K562 (cell line): Measurements from ENCODE around the gene TOM1L2. TPM values are rescaled to one million over a fixed set of nuclear protein-coding genes. Genes with fewer than 3 reads are reported as not detected.

Experiments used
- ATAC-seq: fragments of 200-7000 bp; cut with Tn5 transposase; 3 replicates; pipeline ENCODE4 v1.9.1; 2020; ENCODE audit warnings: moderate library complexity
- BruUV-seq: library from RNA; stranded (reverse); fragments of 400-500 nt; replicated peaks from 2 replicates; lab custom pipeline; 2021; lab: Mats Ljungman, UMichigan
- CTCF ChIA-PET: fragments of 300-600 bp; formaldehyde crosslinking; extraction: SDS; loops from one replicate; lab custom pipeline; 2021; ENCODE audit warnings: low intra/inter-chr PET ratio; lab: Yijun Ruan, JAX
- POLR2A ChIA-PET: fragments of 300-600, 350-650 bp; sonication (Branson Sonifier 250); formaldehyde crosslinking; extraction: SDS; loops from one replicate; lab custom pipeline; 2021; ENCODE audit warnings: antibody characterized with exemption, inconsistent platforms; lab: Yijun Ruan, JAX
- DNase-seq, 4 experiments: peaks; one replicate each; pipeline versions ENCODE4 v3.0.0 to v3.0.0-alpha.2; 2011 to 2018; ENCODE audit warnings: low spot score in 3 of 4, mixed read lengths in 3 of 4; ENCODE audit errors: extremely low read depth in 1 of 4
- FAIRE-seq: peaks from 2 replicates; lab custom pipeline; 2011; peaks lifted over from hg19 to GRCh38; lab: Jason Lieb, UNC
- H2AFZ ChIP-seq: 2 replicates; pipeline ENCODE4 v1.6.0; 2011; ENCODE audit warnings: low read depth, low read length, control low read depth, inconsistent platforms
- H3K27ac ChIP-seq: fragments of 200-600 bp; 3 replicates; pipeline ENCODE4 v1.8.0; 2011; ENCODE audit warnings: low read depth, mild to moderate bottlenecking, control low read depth, inconsistent platforms, low read length, moderate library complexity, mixed read lengths; ENCODE audit errors: extremely low read depth
- H3K27me3 ChIP-seq, 2 experiments: fragments of 300-600 bp in 1 of 2; 2 replicates in 1 of 2; 3 replicates in 1 of 2; pipeline versions ENCODE4 v1.6.0 to v1.8.0; 2011; ENCODE audit warnings: inconsistent platforms in 2 of 2, low read length in 2 of 2, mild to moderate bottlenecking in 1 of 2, mixed read lengths in 1 of 2, moderate library complexity in 1 of 2; ENCODE audit not compliant: control insufficient read depth in 2 of 2, insufficient read depth in 2 of 2
- H3K36me3 ChIP-seq: fragments of 300-600 bp; 3 replicates; pipeline ENCODE4 v1.8.0; 2011; ENCODE audit warnings: mild to moderate bottlenecking, low read length, inconsistent platforms; ENCODE audit not compliant: control insufficient read depth, insufficient read depth
- H3K4me1 ChIP-seq, 2 experiments: fragments of 200-600 bp in 1 of 2; replicated peaks in 1 of 2; 2 replicates in 1 of 2; 3 replicates in 1 of 2; pipeline versions ENCODE4 v1.5.1 to v1.8.0; 2011; ENCODE audit warnings: inconsistent platforms in 2 of 2, low read length in 2 of 2, mild to moderate bottlenecking in 1 of 2, mixed read lengths in 1 of 2, moderate library complexity in 1 of 2; ENCODE audit not compliant: control insufficient read depth in 2 of 2, insufficient read depth in 2 of 2
- H3K4me2 ChIP-seq: 2 replicates; pipeline ENCODE4 v1.6.1; 2011; ENCODE audit warnings: low read length, control low read depth, inconsistent platforms, mixed read lengths; ENCODE audit not compliant: insufficient read depth
- H3K4me3 ChIP-seq: fragments of 200-600 bp; sonication (generic), shearing (Covaris generic); 2 replicates; pipeline ENCODE4 v1.5.1; 2016; ENCODE audit warnings: control low read depth, inconsistent platforms
- H3K79me2 ChIP-seq: fragments of 200-600 bp; 3 replicates; pipeline ENCODE4 v1.8.0; 2011; ENCODE audit warnings: low read length, inconsistent platforms; ENCODE audit not compliant: control insufficient read depth, insufficient read depth
- H3K9ac ChIP-seq, 2 experiments: 2 replicates each; pipeline versions ENCODE4 v1.6.0 to v1.6.1; 2011; ENCODE audit warnings: low read depth in 2 of 2, low read length in 2 of 2, control low read depth in 1 of 2, inconsistent platforms in 1 of 2, mild to moderate bottlenecking in 1 of 2, mixed read lengths in 1 of 2; ENCODE audit not compliant: insufficient read depth in 1 of 2
- H3K9me1 ChIP-seq: one replicate; pipeline ENCODE4 v1.6.0; 2011; ENCODE audit warnings: inconsistent platforms, mild to moderate bottlenecking, low read length, moderate library complexity; ENCODE audit not compliant: control insufficient read depth, insufficient read depth
- H3K9me3 ChIP-seq: replicated peaks from 2 replicates; pipeline ENCODE4 v1.5.1; 2011; ENCODE audit warnings: low read depth, low read length, inconsistent platforms; ENCODE audit not compliant: control insufficient read depth, insufficient read depth
- H4K20me1 ChIP-seq: replicated peaks from 2 replicates; pipeline ENCODE4 v1.6.1; 2011; ENCODE audit warnings: low read length, inconsistent platforms, mixed read lengths; ENCODE audit not compliant: control insufficient read depth, insufficient read depth
- ARID1B ChIP-seq: fragments of 450-650 bp; IDR thresholded peaks from 2 replicates; pipeline ENCODE4 v1.6.1; 2016; ENCODE audit warnings: antibody characterized with exemption, mild to moderate bottlenecking, inconsistent platforms
- CBFA2T2 ChIP-seq: fragments of 450-650 bp; conservative IDR thresholded peaks from 2 replicates; pipeline ENCODE4 v1.6.1; 2017; ENCODE audit warnings: mild to moderate bottlenecking
- ELF4 ChIP-seq: fragments of 450-650 bp; formaldehyde crosslinking; IDR thresholded peaks from 2 replicates; pipeline ENCODE4 v1.4.0; 2022; ENCODE audit warnings: missing genetic modification characterization
- FOXP4 ChIP-seq: sonication (generic); formaldehyde crosslinking; IDR thresholded peaks from 2 replicates; pipeline ENCODE4 v1.8.0; 2022; ENCODE audit warnings: mild to moderate bottlenecking, missing genetic modification reagents, borderline replicate concordance
- MAFG ChIP-seq: fragments of 450-650 bp; conservative IDR thresholded peaks from 2 replicates; pipeline ENCODE4 v1.6.1; 2016; ENCODE audit warnings: missing genetic modification characterization, missing compliant biosample characterization
- NR1H2 ChIP-seq: sonication (generic); formaldehyde crosslinking; IDR thresholded peaks from 2 replicates; pipeline ENCODE4 v1.4.0; 2020; ENCODE audit warnings: mild to moderate bottlenecking, missing genetic modification reagents
- NRF1 ChIP-seq, 2 experiments: fragments of 450-650 bp; IDR thresholded peaks in 1 of 2; conservative IDR thresholded peaks in 1 of 2; 2 replicates each; pipeline ENCODE4 v1.6.1; 2014; ENCODE audit warnings: mild to moderate bottlenecking in 2 of 2
- PML ChIP-seq: IDR thresholded peaks from 2 replicates; pipeline ENCODE4 v1.6.1; 2012; ENCODE audit warnings: low read length, inconsistent platforms
- POLR2G ChIP-seq: fragments of 200-400 bp; formaldehyde crosslinking; IDR thresholded peaks from 2 replicates; pipeline ENCODE4 v1.6.1; 2017; ENCODE audit warnings: low read depth, mild to moderate bottlenecking, antibody characterized with exemption, low read length, moderate library complexity
- SIN3A ChIP-seq, 2 experiments: fragments of 150-350 bp in 1 of 2; IDR thresholded peaks; 2 replicates each; pipeline ENCODE4 v1.6.1; 2011 to 2016; ENCODE audit warnings: borderline replicate concordance in 2 of 2, low read depth in 2 of 2, low read length in 2 of 2, mild to moderate bottlenecking in 2 of 2, moderate library complexity in 2 of 2; ENCODE audit not compliant: control insufficient read depth in 1 of 2
- SREBF1 ChIP-seq: fragments of 150-350 bp; IDR thresholded peaks from 2 replicates; pipeline ENCODE4 v1.6.1; 2014; ENCODE audit warnings: antibody characterized with exemption, low read depth, low read length, borderline replicate concordance
- TAL1 ChIP-seq: fragments of 450-650 bp; IDR thresholded peaks from 2 replicates; pipeline ENCODE4 v1.6.1; 2016; ENCODE audit warnings: mild to moderate bottlenecking
- ZBTB17 ChIP-seq: fragments of 450-650 bp; formaldehyde crosslinking; IDR thresholded peaks from 2 replicates; pipeline ENCODE4 v1.4.0; 2020; ENCODE audit warnings: mild to moderate bottlenecking
- ZNF165 ChIP-seq: fragments of 250-450 bp; sonication (Bioruptor Pico); IDR thresholded peaks from 2 replicates; pipeline ENCODE4 v1.4.0; 2020; ENCODE audit warnings: borderline replicate concordance
- WGBS: fragments of 100-300 bp; shearing (Covaris generic); methylation state at CpG from one replicate; pipeline ENCODE4 v1.1.6; 2016; ENCODE audit warnings: low coverage, mixed read lengths; ENCODE audit not compliant: insufficient coverage; ENCODE audit errors: missing lambda C conversion rate; 5-methylcytosine and 5-hydroxymethylcytosine counted together
- in situ Hi-C: fragments of 300-500 bp; cut with MboI; formaldehyde crosslinking; loops from 4 replicates; pipeline ENCODE4 v1.15.0; 2018; ENCODE audit warnings: inconsistent platforms, mixed read lengths
- intact Hi-C: fragments of 100-400 bp; cut with micrococcal nuclease; formaldehyde crosslinking; loops from 2 replicates; pipeline ENCODE4 v1.14.2; 2022
- polyA plus RNA-seq, 8 experiments: library from polyadenylated mRNA; depleted of rRNA in 4 of 8; stranded (reverse) in 5 of 8; unstranded in 3 of 8; fragments of >200 nt; fragmentation: Nextera tagmentation in 2 of 8; fragmentation: Illumina TruSeq in 1 of 8; extraction: Ambion mirVana in 2 of 8; extraction: Trizol in 1 of 8; gene quantifications; 2 replicates each; pipeline versions ENCODE4 v1.2.1 to v1.2.3, GENCODE V29; 2011 to 2014; ENCODE audit warnings: inconsistent platforms in 1 of 8, missing spikeins in 1 of 8
- total RNA-seq, 7 experiments: library from RNA; depleted of rRNA in 6 of 7; stranded (reverse); fragments of >200 nt in 6 of 7; fragmentation: Illumina TruSeq in 2 of 7; extraction: Trizol in 2 of 7; gene quantifications; 2 replicates each; pipeline versions ENCODE4 v1.2.1 to v1.2.3, GENCODE V29; 2011 to 2021; ENCODE audit warnings: low replicate concordance in 1 of 7
- TF ChIP-seq, protein P1 (sequence below): fragments of 450-650 bp; formaldehyde crosslinking; IDR thresholded peaks from 2 replicates; pipeline ENCODE4 v1.4.0; 2022; ENCODE audit warnings: missing genetic modification characterization
- TF ChIP-seq, protein P2 (sequence below), 2 experiments: fragments of 450-650 bp; IDR thresholded peaks; 2 replicates each; pipeline ENCODE4 v1.6.1; 2016

The TOM1L2 gene
- total and polyA plus RNA-seq, 9 of the 15 experiments (the other 6 are each of a cell fraction or from before 2014, with no cell fraction given): 0.07 to 6.0 (median 2.5) TPM

GRCh38 chr17:17823433-17824118, 148.6 kb downstream of the TOM1L2 start:
- Histone ChIP-seq H3K9me1 (peaks cover 2% of the 10 kb centered on the region), H3K4me3 (peak overlapping the region; percentile 52), H3K79me2 (peaks cover 97% of the 10 kb centered on the region), H3K4me2 (peak overlapping the region; percentile 85), H3K36me3 (peaks cover 72% of the 10 kb centered on the region; the same call in 2 of the 3 replicates), H4K20me1 (peaks cover 40% of the 10 kb centered on the region), H3K27me3 (no peaks in the 10 kb centered on the region), H2AFZ (no peak overlapping the region), H3K9me3 (no peaks in the 10 kb centered on the region), H3K27ac (peak overlapping the region; percentile 99), H3K9ac (peak overlapping the region; percentile 78 to 92), H3K4me1 (peaks cover 82 to 88% of the 10 kb centered on the region in 2 experiments)
- POLR2A ChIA-PET: interaction anchor here (0.7 to 6.0 kb wide), 4 partner anchors 12 to 32 kb away, joined by 3 to 102 read pairs (median 5); partner anchors contain the start of gene SREBF1
- FAIRE-seq (peak; percentile 63), ATAC-seq (peak; percentile 86), DNase-seq (peak; percentile 89 to 98 (median 94))
- in situ Hi-C loops: no loop called here
- 3% methylated on average over 19 of the region's 69 CpGs for whole genome bisulfite sequencing
- CTCF ChIA-PET: no interaction called here
- intact Hi-C loops: loop anchor here (2.0 to 10.0 kb wide), 2 partner anchors 13 to 139 kb away; partner anchors contain the start of genes RAI1 and SREBF1
- no TSS peak for BruUV-seq
- TF ChIP-seq TAL1 (0 out of 2 replicates have a peak, but pooled peaks have one; percentile 34), FOXP4 (CRISPR knock-in tag) (no peak), ARID1B (peak; percentile 80), ZBTB17 (CRISPR knock-in tag) (peak; percentile 84), SIN3A (IDR thresholded peaks at IDR 0.05; ENCODE audit: borderline replicate concordance in 2 of 2, control insufficient read depth in 1 of 2, low read depth in 2 of 2, low read length in 2 of 2) (0 out of 4 replicates have a peak, but pooled peaks of 1 of the 2 experiments have one; percentile 61), CBFA2T2 (peak; percentile 25; the same call in 1 of the 2 replicates), ELF4 (CRISPR knock-in tag) (no peak), NRF1 (conservative IDR thresholded peaks at IDR 0.05 in 1 of 2, IDR thresholded peaks at IDR 0.05 in 1 of 2) (0 out of 4 replicates have a peak, but pooled peaks of 1 of the 2 experiments have one; percentile 10), ZNF165 (CRISPR knock-in tag) (no peak), PML (no peak; the same call in 1 of the 2 replicates), SREBF1 (peak; percentile 90), NR1H2 (CRISPR knock-in tag) (peak; percentile 100), MAFG (0 out of 2 replicates have a peak, but pooled peaks have one; percentile 10), POLR2G (peak; percentile 61; the same call in 1 of the 2 replicates)
- TF ChIP-seq, protein P1, sequence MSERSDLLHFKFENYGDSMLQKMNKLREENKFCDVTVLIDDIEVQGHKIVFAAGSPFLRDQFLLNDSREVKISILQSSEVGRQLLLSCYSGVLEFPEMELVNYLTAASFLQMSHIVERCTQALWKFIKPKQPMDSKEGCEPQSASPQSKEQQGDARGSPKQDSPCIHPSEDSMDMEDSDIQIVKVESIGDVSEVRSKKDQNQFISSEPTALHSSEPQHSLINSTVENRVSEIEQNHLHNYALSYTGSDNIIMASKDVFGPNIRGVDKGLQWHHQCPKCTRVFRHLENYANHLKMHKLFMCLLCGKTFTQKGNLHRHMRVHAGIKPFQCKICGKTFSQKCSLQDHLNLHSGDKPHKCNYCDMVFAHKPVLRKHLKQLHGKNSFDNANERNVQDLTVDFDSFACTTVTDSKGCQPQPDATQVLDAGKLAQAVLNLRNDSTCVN (CRISPR knock-in tag): no peak
- TF ChIP-seq, protein P2, sequence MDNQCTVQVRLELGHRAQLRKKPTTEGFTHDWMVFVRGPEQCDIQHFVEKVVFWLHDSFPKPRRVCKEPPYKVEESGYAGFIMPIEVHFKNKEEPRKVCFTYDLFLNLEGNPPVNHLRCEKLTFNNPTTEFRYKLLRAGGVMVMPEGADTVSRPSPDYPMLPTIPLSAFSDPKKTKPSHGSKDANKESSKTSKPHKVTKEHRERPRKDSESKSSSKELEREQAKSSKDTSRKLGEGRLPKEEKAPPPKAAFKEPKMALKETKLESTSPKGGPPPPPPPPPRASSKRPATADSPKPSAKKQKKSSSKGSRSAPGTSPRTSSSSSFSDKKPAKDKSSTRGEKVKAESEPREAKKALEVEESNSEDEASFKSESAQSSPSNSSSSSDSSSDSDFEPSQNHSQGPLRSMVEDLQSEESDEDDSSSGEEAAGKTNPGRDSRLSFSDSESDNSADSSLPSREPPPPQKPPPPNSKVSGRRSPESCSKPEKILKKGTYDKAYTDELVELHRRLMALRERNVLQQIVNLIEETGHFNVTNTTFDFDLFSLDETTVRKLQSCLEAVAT (IDR thresholded peaks at IDR 0.05): peak in 1 of 2 experiments; percentile 84; a peak in 2 of 4 replicates
